Keratinocyte (primary cell): ENCODE results near the gene ADAMTS15.

Source experiments
- EZH2 ChIP-seq: IDR thresholded peaks from one replicate; pipeline ENCODE4 v1.6.1; 2012; ENCODE audit warnings: inconsistent platforms, mild to moderate bottlenecking, low read length, moderate library complexity
- TF ChIP-seq, protein P1 (sequence below), 3 experiments: IDR thresholded peaks in 1 of 3; conservative IDR thresholded peaks in 1 of 3; optimal IDR thresholded peaks in 1 of 3; 2 replicates in 2 of 3; 3 replicates in 1 of 3; pipeline versions ENCODE3 to v1.5.1; 2011; ENCODE audit warnings: low read length in 3 of 3, mild to moderate bottlenecking in 3 of 3, moderate library complexity in 2 of 3, control low read depth in 1 of 3, inconsistent platforms in 1 of 3; ENCODE audit not compliant: insufficient read depth in 2 of 3; ENCODE audit errors: extremely low read depth in 1 of 3

- TF ChIP-seq, protein P1, sequence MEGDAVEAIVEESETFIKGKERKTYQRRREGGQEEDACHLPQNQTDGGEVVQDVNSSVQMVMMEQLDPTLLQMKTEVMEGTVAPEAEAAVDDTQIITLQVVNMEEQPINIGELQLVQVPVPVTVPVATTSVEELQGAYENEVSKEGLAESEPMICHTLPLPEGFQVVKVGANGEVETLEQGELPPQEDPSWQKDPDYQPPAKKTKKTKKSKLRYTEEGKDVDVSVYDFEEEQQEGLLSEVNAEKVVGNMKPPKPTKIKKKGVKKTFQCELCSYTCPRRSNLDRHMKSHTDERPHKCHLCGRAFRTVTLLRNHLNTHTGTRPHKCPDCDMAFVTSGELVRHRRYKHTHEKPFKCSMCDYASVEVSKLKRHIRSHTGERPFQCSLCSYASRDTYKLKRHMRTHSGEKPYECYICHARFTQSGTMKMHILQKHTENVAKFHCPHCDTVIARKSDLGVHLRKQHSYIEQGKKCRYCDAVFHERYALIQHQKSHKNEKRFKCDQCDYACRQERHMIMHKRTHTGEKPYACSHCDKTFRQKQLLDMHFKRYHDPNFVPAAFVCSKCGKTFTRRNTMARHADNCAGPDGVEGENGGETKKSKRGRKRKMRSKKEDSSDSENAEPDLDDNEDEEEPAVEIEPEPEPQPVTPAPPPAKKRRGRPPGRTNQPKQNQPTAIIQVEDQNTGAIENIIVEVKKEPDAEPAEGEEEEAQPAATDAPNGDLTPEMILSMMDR (optimal IDR thresholded peaks at IDR 0.05 in 1 of 3, IDR thresholded peaks at IDR 0.05 in 1 of 3, conservative IDR thresholded peaks at IDR 0.05 in 1 of 3; ENCODE audit: extremely low read depth in 1 of 3, insufficient read depth in 2 of 3, low read length in 3 of 3) = no peak
- TF ChIP-seq EZH2 = no peak
These were observed 9.9 kb downstream of the ADAMTS15 start for GRCh38 chr11:130458410-130458729.
